Uterus (tissue), 4 donors: ENCODE data around the gene INPP5B. TPM values are rescaled to one million over a fixed set of nuclear protein-coding genes. Genes with fewer than 3 reads are reported as not detected.

ENCODE experiments used
- DNase-seq, 2 donors: peaks; one replicate each; pipeline ENCODE4 v3.0.0-alpha.2; 2019 to 2020
- H3K27ac ChIP-seq, 2 donors: fragments of 200-600 bp; sonication (generic); 1 replicate in 1 of 2; 2 replicates in 1 of 2; pipeline ENCODE4 v1.5.1; 2016 to 2018
- H3K27me3 ChIP-seq, 2 donors: fragments of 200-600 bp; sonication (generic); one replicate each; pipeline ENCODE4 v1.5.1; 2018 to 2019; ENCODE audit warnings: control low read depth in 1 of 2
- H3K36me3 ChIP-seq, 2 donors: fragments of 200-600 bp; sonication (generic); one replicate each; pipeline ENCODE4 v1.5.1; 2019; ENCODE audit warnings: control low read depth in 1 of 2
- H3K4me1 ChIP-seq, 2 donors: fragments of 200-600 bp; sonication (generic); one replicate each; pipeline ENCODE4 v1.5.1; 2018 to 2019; ENCODE audit warnings: control low read depth in 1 of 2
- H3K4me3 ChIP-seq, 2 donors: fragments of 200-600 bp; sonication (generic); 1 replicate in 1 of 2; 2 replicates in 1 of 2; pipeline ENCODE4 v1.5.1; 2018 to 2019; ENCODE audit warnings: mild to moderate bottlenecking in 1 of 2
- H3K9me3 ChIP-seq, 2 donors: fragments of 200-600 bp; sonication (generic); one replicate each; pipeline ENCODE4 v1.5.1; 2019; ENCODE audit warnings: control low read depth in 1 of 2
- POLR2A ChIP-seq, 2 donors: fragments of 450-650 bp; IDR thresholded peaks; one replicate each; pipeline ENCODE4 v1.6.1; 2016; ENCODE audit warnings: antibody characterized with exemption in 2 of 2, mild to moderate bottlenecking in 1 of 2, moderate library complexity in 1 of 2
- intact Hi-C: fragments of 100-400 bp; cut with DNase I; formaldehyde crosslinking; loops from one replicate; pipeline ENCODE4 v1.15.1; 2023; ENCODE audit warnings: low total_unique reads
- total RNA-seq, 4 donors: library from RNA; depleted of rRNA in 3 of 4; stranded (reverse); fragments of >200 nt in 3 of 4; gene quantifications; one replicate each; pipeline versions ENCODE4 v1.1.0 to v1.2.4, GENCODE V29; 2014 to 2023
- TF ChIP-seq, protein P1 (sequence below), 4 experiments: fragments of 200-600 bp in 2 of 4; fragments of 450-650 bp in 2 of 4; sonication (generic) in 2 of 4; IDR thresholded peaks; one replicate each; pipeline ENCODE4 v1.5.1; 2016 to 2019; ENCODE audit warnings: antibody characterized with exemption in 4 of 4, mild to moderate bottlenecking in 2 of 4, moderate library complexity in 1 of 4
- donor health status: DM: yes; HTN: yes; CAD: no.

INPP5B gene
- total RNA-seq, 4 donors from 2014 or later, result 20.2 to 79.4 (median 46.8) TPM

DNA sequence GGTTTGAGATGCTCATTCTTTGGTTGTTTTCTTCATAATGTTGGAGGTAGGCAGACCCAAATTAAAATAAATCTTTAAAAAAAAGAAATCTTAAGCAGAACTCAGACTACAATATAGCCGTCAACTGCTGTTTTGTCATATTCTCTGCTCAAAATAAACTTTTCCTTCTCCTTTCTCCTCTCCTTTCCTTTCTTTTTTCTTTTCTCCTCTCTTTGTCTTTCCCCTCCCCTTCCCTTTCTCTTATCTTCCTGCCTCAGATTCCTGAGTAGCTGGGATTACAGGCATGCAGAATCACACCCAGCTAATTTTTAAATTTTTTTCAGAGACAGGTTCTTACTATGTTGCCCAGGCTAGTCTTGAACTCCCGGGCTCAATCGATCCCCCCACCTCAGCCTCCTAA, 62.7 kb downstream of the INPP5B start:
- Histone ChIP-seq H3K27me3 (no peaks in the 10 kb centered on the region), H3K4me3 (no peak overlapping the region), H3K36me3 (no peaks in the 10 kb centered on the region), H3K4me1 (no peaks in the 10 kb centered on the region), H3K27ac (no peak overlapping the region), H3K9me3 (no peaks in the 10 kb centered on the region)
- no peak for DNase-seq
- intact Hi-C loops, result no loop called here
- TF ChIP-seq, protein P1, sequence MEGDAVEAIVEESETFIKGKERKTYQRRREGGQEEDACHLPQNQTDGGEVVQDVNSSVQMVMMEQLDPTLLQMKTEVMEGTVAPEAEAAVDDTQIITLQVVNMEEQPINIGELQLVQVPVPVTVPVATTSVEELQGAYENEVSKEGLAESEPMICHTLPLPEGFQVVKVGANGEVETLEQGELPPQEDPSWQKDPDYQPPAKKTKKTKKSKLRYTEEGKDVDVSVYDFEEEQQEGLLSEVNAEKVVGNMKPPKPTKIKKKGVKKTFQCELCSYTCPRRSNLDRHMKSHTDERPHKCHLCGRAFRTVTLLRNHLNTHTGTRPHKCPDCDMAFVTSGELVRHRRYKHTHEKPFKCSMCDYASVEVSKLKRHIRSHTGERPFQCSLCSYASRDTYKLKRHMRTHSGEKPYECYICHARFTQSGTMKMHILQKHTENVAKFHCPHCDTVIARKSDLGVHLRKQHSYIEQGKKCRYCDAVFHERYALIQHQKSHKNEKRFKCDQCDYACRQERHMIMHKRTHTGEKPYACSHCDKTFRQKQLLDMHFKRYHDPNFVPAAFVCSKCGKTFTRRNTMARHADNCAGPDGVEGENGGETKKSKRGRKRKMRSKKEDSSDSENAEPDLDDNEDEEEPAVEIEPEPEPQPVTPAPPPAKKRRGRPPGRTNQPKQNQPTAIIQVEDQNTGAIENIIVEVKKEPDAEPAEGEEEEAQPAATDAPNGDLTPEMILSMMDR (IDR thresholded peaks at IDR 0.05), result no peak
- TF ChIP-seq POLR2A (IDR thresholded peaks at IDR 0.05), result no peak

- Histone ChIP-seq H3K27ac (no peak overlapping the region), H3K4me1 (no peaks in the 10 kb centered on the region), H3K9me3 (no peaks in the 10 kb centered on the region), H3K36me3 (no peaks in the 10 kb centered on the region), H3K4me3 (no peak overlapping the region), H3K27me3 (no peaks in the 10 kb centered on the region)
- DNase-seq, result no peak
- TF ChIP-seq, protein P1 (IDR thresholded peaks at IDR 0.05), result no peak
- TF ChIP-seq POLR2A (IDR thresholded peaks at IDR 0.05), result no peak
- intact Hi-C loops, result no loop called here
Observed at GRCh38 chr1:37883671-37884070, 63.2 kb downstream of the INPP5B start.

DNA sequence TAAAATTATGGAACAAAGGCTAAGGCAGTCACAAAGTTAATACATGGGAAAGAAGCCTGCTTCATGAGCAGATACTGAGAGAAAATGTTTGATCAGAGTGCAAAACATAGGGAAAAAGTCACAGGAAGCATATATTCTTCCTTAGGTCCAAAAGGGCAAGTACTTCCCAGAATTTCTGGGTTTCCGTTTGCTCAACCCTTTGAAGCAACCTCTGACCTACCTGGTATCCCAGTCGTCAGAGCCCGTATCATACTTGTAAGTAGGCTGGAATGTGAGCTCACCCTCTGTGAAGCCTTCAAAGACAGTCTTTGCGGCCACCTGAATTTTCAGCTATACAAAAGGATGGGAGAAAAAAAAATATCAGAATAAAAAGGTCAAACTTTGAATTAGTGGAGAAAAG, 67.0 kb downstream of the INPP5B start:
- Histone ChIP-seq H3K36me3 (no peaks in the 10 kb centered on the region), H3K4me1 (no peaks in the 10 kb centered on the region), H3K27me3 (no peaks in the 10 kb centered on the region), H3K27ac (no peak overlapping the region), H3K9me3 (no peaks in the 10 kb centered on the region), H3K4me3 (no peak overlapping the region)
- DNase-seq, result no peak
- intact Hi-C loops, result no loop called here
- TF ChIP-seq, protein P1 (IDR thresholded peaks at IDR 0.05), result no peak
- no peak for TF ChIP-seq POLR2A (IDR thresholded peaks at IDR 0.05)

- intact Hi-C loops, result no loop called here
Observed at GRCh38 chr1:37878071-37878470, 68.8 kb downstream of the INPP5B start.

GRCh38 chr1:37875833-37876232, 71.0 kb downstream of the INPP5B start:
- H3K4me1 ChIP-seq, result no peaks in the 10 kb centered on the region
- intact Hi-C loops, result no loop called here
- no peak overlapping the region for H3K27ac ChIP-seq
- DNase-seq, result no peak
- H3K4me3 ChIP-seq, result no peak overlapping the region
- H3K36me3 ChIP-seq, result no peaks in the 10 kb centered on the region
- TF ChIP-seq, protein P1 (IDR thresholded peaks at IDR 0.05), result no peak
- TF ChIP-seq POLR2A (IDR thresholded peaks at IDR 0.05), result no peak
- H3K9me3 ChIP-seq, result no peaks in the 10 kb centered on the region
- H3K27me3 ChIP-seq, result no peaks in the 10 kb centered on the region

More at GRCh38 chr1:37878071-37878470, 68.8 kb downstream of the INPP5B start:
- no peaks in the 10 kb centered on the region for H3K4me1 ChIP-seq
- H3K4me3 ChIP-seq, result no peak overlapping the region
- H3K27ac ChIP-seq, result no peak overlapping the region
- no peaks in the 10 kb centered on the region for H3K27me3 ChIP-seq
- no peak for DNase-seq
- H3K9me3 ChIP-seq, result no peaks in the 10 kb centered on the region
- no peaks in the 10 kb centered on the region for H3K36me3 ChIP-seq
- no peak for TF ChIP-seq POLR2A (IDR thresholded peaks at IDR 0.05)
- TF ChIP-seq, protein P1 (IDR thresholded peaks at IDR 0.05), result no peak
